Activated T-cell treated with anti-CD3 and anti-CD28 coated beads, Interleukin-2, amount 50 U/mL, for 1 hour (primary cell): ENCODE data around the gene TBCCD1.
A peak's percentile ranks its signal among the peaks of the same experiment; 100 is the strongest.
"Not testable (repeated sequence)": the region's sequence is repeated elsewhere in the genome, so short reads cannot be mapped to it uniquely, and the experiment has no call there.

Experiments
- DNase-seq: peaks from one replicate; pipeline ENCODE4 v3.0.0-alpha.2; 2020

TBCCD1 gene

DNA sequence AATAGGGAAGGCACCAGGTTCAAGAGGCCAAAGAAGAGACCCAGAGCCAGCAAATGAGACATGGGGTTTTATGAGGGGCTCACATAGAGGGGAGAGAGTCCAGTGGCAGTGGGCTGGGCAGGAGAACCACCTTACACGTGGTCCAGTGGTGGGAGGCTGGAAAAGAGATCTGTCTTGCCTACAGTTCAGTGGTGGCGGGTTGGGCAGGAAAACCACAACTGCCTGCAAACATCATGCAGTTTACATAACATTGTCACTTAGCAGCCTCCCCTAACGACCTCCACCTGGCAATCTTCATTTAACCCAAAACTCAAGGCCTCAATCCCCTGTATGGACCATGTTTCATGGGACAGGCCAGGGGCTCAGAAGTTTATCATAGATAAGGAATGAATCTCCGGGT lies 52.0 kb downstream of the TBCCD1 start:
- peak; percentile 25 for DNase-seq

DNA sequence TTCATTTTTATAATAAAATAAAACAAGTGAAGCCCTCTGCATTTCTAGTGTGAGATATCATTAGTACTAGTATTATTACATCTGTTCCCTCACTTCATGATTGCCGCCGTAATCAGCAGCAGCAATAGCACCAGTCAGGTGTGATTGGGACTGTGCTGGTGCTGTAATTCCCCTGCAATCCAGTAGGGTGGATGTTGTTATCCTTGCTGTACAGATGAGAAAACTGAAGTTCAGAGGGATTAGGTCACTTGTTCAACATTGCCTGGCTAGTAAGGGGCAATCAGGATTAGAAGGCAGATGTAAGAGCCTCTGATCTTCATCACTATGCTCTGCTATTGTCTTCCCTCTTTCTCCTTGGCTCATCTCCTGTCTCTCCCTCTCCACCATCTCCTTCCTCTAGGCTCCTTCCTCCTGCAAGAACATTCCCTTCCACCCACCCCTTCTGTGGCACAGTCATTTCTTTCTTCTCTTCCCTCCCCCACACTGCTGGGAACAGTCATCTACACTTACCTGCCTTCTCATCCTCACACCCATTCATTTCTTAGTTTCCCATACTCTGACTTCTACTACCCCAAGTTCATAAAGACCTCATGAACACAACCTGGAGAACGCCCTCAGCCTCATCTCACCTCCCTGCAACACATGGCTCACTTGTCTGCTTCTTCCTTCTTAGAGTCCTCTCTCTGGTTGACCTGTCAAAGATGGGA lies 52.7 kb downstream of the TBCCD1 start:
- no peak for DNase-seq

DNA sequence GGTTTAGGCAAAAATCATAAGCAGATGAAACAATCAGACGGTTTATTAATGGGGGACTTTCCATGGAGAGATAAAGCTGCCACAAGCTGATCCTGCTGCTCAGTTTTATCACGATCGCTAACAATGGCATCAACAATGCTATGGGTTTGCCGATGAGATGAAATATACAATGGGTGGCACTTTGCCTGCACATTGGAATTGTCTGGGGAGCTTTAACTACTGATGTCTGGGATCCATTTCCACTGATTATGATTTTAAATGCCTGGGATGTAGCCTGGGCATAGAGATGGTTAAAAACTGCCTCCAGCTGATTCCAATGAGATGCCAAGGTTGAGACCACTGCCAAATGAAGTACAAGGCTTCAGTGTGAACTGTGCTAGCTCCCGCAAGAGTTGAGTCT lies 53.8 kb downstream of the TBCCD1 start:
- no peak for DNase-seq

DNA sequence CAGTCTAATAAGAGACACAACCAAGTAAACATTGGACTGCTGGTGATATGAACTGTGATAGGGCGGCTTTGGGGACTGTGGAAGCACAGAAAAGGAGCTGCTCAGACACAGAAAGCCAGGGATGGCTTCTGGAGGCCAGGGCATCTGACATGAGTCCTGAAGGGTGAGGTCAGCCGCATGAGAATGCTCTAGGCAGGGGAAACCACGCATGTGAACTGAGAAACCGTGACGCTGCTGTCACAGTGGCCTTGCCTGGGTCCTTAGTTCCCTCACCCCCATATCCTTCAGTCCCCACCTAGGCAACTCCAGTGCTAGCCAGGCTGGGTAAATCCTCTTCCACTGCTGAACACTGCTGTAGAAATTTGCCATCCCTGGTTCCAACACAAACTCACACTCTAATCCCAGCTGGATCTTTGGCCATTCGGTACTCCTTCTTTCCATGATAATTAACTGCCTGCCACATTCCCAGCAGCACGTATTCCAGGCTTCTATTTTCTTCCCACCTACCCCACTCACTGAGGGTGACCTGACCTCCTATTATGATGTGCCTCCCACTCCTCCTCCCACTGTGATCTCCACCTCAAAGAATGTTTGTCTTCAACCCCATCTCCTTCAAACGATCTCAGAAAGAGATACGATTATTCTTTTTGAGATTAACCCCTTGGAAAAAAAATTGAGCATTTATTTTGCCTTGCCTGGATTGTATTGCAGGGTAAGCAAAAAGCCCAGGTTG lies 54.4 kb downstream of the TBCCD1 start:
- no peak for DNase-seq

DNA sequence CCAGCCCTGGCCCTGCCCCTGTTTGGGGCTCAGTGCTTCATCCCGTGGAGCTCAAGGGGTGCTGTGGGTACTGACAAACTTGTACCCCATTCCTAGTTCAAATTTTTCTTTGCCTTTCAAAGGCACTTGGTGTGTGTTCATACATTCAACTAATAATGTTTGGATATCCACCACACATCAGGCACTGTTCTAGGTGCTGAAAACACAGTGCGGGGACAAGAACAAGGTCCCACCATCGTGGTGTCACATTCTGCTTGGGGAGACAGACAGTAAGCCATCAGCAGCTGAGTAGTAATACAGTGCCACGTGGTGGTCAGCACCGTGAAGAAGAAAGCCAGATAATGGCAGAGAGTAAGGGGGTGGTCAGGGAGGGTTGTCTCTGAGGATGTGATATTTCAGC lies 55.4 kb downstream of the TBCCD1 start:
- no peak for DNase-seq

DNA sequence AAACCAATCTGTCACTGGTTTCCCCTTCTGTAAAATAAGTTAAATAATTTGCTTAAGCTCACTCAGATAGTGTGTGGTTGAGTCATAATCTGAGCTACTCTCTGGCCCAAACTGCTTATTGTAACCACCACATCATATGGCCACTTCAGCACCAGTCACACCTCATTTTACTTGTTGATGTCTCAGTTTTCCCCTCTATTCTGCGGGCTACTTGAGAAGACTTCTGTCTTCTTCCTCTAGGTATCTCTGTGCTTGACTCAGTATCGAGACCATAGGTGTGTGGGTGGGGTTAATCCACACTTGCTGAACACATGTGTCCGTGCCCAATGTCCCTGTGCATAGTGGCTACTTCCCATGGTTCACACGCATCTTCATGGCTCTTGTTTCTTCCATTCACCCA lies 55.9 kb downstream of the TBCCD1 start:
- no peak for DNase-seq

DNA sequence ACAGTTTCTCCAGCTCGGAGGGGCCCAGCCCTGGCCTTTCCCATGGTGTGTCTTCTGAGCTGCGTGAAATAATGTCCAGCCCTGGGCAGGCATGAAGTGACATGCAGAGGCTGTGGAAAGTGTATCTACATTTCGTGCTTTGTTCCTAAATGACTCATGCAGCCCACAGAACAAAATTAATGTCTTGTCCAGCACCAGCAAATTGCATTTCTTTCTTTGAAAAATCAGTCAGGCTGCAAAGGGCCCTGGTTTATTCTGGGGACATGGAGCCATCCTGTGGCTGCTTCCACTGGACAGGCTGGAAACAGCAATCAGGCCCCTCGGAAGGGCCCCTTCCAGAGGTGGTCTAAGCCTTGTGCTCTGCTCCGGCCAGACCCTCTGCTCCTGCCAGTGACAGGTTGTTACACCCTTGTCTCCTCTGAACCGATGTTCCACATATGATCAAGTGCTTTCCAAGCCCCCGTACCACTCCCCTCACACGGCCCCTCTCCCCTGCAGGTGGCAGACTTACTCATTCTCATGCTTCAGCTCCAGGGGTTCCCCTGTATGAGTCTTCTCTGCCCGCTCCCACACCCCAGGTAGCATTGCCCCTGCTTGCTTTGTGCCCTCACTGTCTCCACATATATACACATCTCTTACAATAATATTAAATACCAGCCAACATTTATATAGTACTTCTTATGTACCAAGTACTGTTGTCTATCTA lies 56.6 kb downstream of the TBCCD1 start:
- no peak for DNase-seq

DNA sequence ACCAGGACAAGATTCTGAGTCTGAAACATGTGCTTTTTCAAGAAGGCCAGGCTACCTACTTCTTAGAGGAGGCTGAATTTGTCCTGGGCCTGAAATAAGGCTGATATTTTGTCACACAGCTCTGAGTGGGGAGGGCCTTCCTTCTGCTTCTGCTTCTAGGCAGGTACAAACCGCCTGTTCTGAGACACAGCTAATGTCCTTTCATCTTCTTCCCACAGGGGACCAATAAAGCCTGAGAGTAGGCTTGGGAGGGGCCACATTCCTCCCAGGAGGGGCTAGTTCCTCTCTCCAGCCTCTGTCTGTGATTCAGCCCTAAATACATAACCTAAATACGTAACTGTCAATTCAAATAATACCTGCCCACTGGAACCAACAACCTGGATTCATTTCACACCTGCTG lies 57.7 kb downstream of the TBCCD1 start:
- DNase-seq: no peak

DNA sequence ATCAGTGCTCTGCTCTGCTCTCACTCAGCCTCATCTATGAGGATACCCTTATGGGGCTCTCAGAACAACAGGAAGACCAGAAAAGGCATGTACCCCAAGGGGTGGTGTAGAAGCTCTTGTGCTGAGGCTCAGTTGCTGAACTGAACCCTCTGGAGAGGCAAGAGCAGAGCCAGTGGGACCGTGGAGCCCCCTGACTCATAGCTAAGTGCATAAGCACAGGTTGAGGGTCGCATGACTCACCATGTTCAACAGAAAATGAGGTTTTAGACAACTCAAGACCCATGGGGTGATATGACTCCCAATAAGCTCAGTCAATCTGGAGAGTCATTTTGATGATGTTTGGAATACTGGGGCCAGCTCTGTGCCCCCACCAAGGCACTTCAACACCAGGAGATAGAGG lies 60.3 kb downstream of the TBCCD1 start:
- DNase-seq: no peak

DNA sequence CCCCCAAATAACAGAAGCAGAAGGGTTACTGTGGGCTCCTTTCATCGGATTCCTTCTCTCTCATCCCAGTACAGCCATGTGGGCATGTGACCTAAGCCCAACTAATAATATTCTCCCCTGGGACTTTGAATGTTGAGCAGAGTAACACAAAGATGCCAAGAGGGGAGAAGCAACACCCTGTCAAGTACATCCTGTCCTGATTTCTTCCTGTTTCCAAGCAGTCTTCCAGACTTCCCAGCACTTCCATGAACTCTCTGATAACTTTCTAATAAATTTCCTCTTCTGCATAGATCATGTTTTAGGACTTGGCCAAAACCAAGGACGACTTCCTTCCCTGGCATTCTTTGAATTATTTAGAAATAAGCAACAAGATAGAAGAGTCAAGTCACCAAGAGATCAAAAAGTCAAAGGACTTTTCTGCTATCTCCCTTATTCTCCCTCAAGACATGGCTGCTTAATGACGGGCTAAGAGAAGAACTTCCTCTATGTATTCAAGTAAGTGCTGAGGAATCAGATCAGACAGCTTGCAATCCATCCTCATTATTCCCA lies 60.9 kb downstream of the TBCCD1 start:
- no peak for DNase-seq

DNA sequence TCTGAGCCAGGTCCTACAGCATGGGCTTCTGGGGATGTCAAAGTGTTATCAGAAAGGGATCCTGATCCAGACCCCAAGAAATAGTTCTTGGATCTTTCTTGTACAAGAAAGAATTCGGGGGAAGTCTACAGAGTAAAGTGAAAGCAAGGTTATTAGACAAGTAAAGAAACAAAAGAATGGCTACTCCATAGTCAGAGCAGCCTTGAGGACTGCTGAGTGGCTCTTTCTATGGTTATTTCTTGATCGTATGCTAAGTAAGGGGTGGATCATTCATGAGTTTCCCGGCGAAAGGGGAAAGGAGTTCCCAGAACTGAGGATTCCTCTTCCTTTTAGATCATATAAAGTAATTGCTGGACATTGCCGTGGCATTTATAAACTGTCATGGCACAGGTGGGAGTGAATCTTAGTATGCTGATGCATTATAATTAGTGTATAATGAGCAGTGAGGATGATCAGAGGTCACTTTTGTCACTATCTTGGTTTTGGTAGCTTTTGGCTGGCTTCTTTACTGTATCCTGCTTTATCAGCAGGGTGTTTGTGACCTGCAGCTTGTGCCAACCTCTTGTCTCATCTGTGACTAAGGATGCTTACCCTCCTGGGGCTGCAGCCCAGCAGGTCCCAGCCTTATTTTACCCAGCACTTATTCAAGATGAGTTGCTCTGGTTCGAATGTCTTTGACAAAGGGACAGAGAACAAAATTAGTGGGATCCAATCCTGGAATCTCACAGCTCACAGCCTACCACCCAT lies 64.0 kb downstream of the TBCCD1 start:
- no peak for DNase-seq

DNA sequence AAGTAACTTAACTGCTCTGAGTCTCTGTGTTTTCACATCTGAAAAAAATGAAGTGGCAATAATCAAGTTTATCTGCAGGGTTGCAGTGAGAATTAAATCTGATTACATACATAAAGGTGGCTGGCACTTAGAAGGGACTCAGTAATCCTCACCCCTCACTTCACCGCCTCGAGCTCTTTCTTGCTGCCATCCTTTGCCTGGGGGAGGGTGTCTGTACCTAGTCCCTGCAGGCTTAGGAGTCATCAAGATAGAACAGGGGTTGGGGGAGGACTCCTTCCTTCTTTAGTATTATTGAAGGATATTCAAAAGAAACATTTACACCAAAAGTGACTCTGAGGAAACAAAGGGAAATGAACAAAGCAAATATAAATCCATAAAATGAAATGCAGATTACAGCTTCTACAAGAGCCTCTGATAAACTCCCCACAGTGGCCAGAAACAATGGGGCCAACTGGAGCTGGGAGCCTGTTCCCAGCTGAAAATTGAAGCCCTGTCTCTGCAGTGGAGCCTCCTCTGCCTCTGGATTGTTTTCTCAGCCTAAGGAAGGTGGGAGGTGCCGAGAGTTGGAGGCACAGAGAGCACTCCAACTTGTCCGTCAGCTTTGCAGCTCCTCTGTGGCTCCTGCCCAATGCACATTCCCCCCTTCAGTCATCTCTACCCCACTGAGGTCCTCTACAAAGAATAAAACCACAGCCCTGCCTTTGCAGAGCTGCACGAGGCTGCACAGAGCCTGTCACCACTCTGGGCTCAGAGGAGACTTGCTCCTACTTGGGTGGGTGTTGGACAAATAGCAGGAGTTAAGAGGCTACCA lies 64.8 kb downstream of the TBCCD1 start:
- no peak for DNase-seq

DNA sequence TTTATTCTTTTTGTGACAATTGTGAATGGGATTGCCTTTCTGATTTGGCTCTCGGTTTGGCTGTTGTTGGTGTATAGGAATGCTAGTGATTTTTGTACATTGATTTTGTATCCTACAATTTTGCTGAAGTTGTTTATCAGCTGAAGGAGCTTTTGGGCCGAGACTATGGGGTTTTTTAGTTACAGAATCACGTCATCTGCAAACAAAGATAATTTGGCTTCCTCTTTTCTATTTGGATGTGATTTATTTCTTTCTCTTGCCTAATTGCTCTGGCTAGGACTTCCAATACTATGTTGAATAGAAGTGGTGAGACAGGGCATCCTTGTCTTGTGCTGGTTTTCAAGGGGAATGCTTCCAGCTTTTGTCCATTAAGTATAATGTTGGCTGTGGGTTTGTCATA lies 67.2 kb downstream of the TBCCD1 start:
- not testable (repeated sequence) for DNase-seq

DNA sequence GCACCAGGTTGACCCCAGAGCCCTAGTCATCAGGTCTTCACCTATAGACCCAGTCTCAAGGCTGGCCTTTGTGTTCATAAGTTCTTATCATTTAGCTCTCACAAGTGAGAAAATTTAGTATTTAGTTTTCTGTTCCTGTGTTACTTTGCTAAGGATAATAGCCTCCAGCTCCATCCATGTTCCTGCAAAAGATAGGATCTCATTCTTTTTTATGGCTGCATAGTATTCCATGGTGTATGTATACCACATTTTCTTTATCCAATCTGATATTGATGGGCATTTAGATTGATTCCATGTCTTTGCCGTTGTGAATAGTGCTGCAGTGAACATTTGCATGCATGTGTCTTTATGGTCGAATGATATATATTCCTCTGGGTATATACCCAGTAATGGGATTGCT lies 69.1 kb downstream of the TBCCD1 start:
- DNase-seq: not testable (repeated sequence)

DNA sequence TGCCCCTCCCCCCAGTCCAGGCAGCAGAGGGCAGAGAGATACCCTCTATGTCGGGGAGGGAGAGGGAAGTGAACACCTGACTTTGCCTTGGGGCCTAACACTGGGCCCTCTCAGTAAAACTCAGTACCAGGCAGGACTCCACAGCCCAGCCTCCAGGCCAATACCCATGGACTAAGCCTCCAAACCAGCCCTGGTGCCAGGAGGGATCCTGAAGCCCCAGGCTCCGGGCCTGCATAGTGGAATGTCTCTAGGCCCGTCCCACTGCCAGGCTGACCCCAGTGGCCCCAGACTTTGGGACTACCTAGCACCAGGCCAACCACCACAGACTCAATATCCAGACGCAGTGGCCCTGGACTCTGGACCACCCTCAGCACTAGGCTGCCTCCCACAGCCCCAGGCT lies 69.5 kb downstream of the TBCCD1 start:
- DNase-seq: no peak

DNA sequence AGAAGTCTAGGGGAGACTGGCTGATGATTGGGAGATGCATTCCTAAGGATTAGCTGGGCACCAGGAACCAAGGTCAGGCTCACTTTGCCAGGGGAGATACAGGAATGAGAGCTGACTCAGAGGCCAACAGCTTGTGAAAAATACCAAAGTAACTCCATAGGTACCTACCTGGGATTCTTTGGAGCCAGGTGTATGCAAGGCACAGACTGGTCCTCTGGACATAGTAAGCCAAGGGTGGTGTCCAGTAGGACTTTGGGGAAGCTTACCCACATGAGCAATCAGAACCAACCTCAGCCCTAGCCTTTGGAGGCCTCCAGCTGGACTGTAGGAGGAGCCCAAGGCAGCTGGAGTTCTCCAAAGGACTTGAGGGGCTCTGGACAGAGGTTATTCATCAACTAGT lies 70.5 kb downstream of the TBCCD1 start:
- DNase-seq: no peak
